PC-9 (cell line): Measurements from ENCODE around the gene ADGRV1.

Source experiments
- EZH2 ChIP-seq: fragments of 200-600 bp; sonication (generic); IDR thresholded peaks from 2 replicates; pipeline ENCODE4 v1.8.0; 2017; ENCODE audit warnings: antibody characterized with exemption, low read depth
- TF ChIP-seq, protein P1 (sequence below): fragments of 200-600 bp; sonication (generic); conservative IDR thresholded peaks from 2 replicates; pipeline ENCODE4 v1.6.1; 2017; ENCODE audit warnings: mixed run types, antibody characterized with exemption, mild to moderate bottlenecking, moderate library complexity

DNA sequence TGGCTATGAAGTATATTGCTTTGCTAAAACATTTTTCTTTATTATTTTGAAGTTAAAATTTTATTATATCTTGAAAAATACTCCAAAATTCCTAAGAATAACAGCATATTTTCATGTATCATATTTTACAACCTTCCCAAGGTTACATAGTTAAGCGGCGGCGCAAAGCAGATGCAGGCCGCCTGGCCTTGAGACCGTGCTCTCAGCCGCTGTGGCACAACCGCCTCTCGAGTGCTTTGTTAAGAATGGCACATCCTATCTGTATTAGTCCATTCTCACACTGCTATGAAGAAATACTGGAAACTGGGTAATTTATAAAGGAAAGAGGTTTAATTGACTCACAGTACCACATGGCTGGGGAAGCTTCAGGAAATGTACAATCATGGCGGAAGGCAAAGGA lies 595.7 kb downstream of the ADGRV1 start:
- TF ChIP-seq, protein P1, sequence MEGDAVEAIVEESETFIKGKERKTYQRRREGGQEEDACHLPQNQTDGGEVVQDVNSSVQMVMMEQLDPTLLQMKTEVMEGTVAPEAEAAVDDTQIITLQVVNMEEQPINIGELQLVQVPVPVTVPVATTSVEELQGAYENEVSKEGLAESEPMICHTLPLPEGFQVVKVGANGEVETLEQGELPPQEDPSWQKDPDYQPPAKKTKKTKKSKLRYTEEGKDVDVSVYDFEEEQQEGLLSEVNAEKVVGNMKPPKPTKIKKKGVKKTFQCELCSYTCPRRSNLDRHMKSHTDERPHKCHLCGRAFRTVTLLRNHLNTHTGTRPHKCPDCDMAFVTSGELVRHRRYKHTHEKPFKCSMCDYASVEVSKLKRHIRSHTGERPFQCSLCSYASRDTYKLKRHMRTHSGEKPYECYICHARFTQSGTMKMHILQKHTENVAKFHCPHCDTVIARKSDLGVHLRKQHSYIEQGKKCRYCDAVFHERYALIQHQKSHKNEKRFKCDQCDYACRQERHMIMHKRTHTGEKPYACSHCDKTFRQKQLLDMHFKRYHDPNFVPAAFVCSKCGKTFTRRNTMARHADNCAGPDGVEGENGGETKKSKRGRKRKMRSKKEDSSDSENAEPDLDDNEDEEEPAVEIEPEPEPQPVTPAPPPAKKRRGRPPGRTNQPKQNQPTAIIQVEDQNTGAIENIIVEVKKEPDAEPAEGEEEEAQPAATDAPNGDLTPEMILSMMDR: no peak
- TF ChIP-seq EZH2: no peak
